PFSK-1 (cell line): ENCODE measurements around the gene DGCR2.

Experiments used
- FOXP2 ChIP-seq: optimal IDR thresholded peaks from 2 replicates; pipeline ENCODE3; 2011; ENCODE audit warnings: borderline replicate concordance, control low read depth, inconsistent platforms; ENCODE audit not compliant: insufficient read depth; ENCODE audit errors: extremely low read length, extremely low read depth
- POLR2AphosphoS5 ChIP-seq: IDR thresholded peaks from 2 replicates; pipeline ENCODE4 v1.6.1; 2012; ENCODE audit warnings: low read depth, mild to moderate bottlenecking, control low read depth, low read length, moderate library complexity
- SIN3A ChIP-seq: IDR thresholded peaks from 2 replicates; pipeline ENCODE4 v1.6.1; 2012; ENCODE audit warnings: mild to moderate bottlenecking, low read length, moderate library complexity, borderline replicate concordance; ENCODE audit not compliant: insufficient read depth
- TAF1 ChIP-seq: IDR thresholded peaks from 2 replicates; pipeline ENCODE4 v1.6.1; 2012; ENCODE audit warnings: low read length, control low read depth, borderline replicate concordance; ENCODE audit not compliant: insufficient read depth
- TF ChIP-seq, protein P1 (sequence below), 2 experiments: IDR thresholded peaks; 2 replicates each; pipeline versions ENCODE4 v1.6.1 to v1.8.0; 2011 to 2012; ENCODE audit warnings: low read depth in 2 of 2, low read length in 2 of 2, control low read depth in 1 of 2, inconsistent platforms in 1 of 2, mild to moderate bottlenecking in 1 of 2, moderate library complexity in 1 of 2; ENCODE audit not compliant: insufficient read depth in 1 of 2

The DGCR2 gene

DNA sequence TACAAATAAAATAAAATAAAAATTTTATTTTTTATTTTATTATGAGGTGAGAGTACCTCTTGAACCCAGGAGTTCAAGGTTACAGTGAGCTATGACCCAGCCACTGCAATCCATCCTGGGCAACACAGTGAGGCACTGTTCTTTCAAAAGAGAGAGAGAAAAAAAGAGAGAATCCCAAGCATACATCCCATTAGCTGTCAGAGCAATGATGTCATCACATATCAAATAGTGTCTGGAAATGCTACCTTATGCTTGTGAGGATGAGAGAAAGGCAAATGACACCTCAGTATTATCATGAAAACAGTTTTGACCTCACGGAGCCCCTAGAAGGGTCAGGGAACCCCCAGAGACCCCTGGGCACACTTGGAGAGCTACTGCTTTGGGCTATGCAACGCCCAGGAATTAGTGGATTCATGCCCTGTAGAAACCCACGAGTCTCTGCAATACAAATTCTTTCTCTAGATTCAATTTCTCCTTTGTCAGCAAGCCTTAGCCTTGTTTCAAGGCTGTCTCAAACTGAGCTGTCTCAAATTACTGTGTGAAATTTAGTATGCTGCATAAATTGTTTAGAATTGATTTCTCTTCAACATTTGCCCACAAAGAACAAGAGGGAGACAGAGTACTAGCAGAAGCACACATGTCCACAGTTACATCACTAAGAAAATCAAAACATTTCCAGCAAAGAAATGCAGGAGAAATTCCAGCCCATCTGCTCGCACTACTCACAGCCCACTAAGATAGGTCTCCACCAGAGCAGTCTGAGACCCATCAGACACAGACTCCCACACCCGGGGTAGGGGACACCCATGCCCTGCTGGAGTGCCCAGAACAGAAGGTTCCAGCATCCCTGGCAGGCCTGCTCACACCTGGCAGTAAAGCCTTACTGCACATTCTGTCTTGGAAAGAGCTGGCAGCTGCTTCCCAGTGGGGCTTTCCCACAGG is 18.1 kb downstream of the DGCR2 start:
- no peak for TF ChIP-seq TAF1
- TF ChIP-seq, protein P1, sequence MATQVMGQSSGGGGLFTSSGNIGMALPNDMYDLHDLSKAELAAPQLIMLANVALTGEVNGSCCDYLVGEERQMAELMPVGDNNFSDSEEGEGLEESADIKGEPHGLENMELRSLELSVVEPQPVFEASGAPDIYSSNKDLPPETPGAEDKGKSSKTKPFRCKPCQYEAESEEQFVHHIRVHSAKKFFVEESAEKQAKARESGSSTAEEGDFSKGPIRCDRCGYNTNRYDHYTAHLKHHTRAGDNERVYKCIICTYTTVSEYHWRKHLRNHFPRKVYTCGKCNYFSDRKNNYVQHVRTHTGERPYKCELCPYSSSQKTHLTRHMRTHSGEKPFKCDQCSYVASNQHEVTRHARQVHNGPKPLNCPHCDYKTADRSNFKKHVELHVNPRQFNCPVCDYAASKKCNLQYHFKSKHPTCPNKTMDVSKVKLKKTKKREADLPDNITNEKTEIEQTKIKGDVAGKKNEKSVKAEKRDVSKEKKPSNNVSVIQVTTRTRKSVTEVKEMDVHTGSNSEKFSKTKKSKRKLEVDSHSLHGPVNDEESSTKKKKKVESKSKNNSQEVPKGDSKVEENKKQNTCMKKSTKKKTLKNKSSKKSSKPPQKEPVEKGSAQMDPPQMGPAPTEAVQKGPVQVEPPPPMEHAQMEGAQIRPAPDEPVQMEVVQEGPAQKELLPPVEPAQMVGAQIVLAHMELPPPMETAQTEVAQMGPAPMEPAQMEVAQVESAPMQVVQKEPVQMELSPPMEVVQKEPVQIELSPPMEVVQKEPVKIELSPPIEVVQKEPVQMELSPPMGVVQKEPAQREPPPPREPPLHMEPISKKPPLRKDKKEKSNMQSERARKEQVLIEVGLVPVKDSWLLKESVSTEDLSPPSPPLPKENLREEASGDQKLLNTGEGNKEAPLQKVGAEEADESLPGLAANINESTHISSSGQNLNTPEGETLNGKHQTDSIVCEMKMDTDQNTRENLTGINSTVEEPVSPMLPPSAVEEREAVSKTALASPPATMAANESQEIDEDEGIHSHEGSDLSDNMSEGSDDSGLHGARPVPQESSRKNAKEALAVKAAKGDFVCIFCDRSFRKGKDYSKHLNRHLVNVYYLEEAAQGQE (IDR thresholded peaks at IDR 0.05; ENCODE audit: insufficient read depth in 1 of 2, low read depth in 2 of 2, low read length in 2 of 2) = no peak
- TF ChIP-seq SIN3A = no peak
- no peak for TF ChIP-seq FOXP2
- TF ChIP-seq POLR2AphosphoS5 = no peak

DNA sequence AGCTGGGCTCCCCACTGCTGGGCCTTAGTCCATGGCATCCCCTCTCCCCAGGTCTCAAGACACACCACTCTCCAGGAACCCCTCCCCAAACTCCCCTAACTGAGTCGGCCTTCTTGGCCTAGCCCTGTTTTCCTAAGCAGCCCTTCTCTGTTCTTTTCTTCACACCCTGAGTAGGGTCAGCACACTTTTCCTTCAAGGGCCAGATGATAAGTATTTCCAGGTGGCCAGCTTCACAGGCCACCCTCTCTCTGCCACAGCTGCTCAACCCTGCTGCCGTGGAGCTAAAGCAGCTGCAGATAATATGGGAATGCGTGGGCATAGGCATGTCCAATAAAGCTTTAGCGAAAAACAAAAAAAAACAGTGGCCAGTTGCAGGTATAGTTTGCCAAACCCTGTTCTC is 24.1 kb downstream of the DGCR2 start:
- TF ChIP-seq SIN3A = no peak
- TF ChIP-seq FOXP2 = no peak
- no peak for TF ChIP-seq POLR2AphosphoS5
- TF ChIP-seq, protein P1 (IDR thresholded peaks at IDR 0.05; ENCODE audit: insufficient read depth in 1 of 2, low read depth in 2 of 2, low read length in 2 of 2) = no peak
- no peak for TF ChIP-seq TAF1

DNA sequence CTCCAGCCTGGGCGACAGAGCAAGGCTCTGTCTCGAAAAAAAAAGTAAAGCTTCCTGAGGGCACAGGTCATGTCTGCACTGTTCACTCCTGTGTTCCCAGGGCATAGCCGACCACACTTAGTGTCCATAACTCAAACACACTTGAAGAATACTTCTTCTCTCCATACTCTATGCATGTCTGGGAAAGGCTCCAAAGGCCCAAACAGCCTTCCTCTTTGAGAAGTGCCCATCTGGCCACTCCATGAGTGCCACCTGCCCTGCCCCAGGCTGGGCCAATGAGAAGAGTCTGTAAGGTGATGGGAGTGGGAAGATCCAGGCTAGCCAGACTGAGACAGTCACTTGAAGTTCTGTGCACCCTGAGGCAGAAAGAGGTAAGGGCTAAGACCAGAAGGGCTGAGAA is 24.7 kb downstream of the DGCR2 start:
- TF ChIP-seq SIN3A (no peak), FOXP2 (no peak), TAF1 (no peak), POLR2AphosphoS5 (no peak)
- TF ChIP-seq, protein P1 (IDR thresholded peaks at IDR 0.05; ENCODE audit: insufficient read depth in 1 of 2, low read depth in 2 of 2, low read length in 2 of 2) = no peak

DNA sequence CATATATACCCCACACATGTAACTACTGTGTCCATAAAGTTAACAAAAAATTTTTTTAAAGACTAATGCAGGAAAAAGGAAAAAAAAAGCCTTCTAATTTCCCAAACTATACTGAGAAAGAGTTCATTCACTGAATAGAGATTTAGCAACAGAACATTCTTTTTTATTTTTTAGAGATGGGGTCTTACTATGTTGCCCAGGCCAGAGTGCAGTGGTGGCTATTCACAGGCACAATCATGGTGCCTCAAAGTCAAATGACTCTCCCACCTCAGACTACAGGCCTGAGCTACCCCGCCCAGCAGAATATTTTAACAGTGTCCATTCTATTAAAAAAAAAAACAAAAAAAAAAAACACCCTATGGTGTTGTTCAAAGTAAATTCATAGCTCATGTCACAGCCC is 25.7 kb downstream of the DGCR2 start:
- TF ChIP-seq, protein P1 (IDR thresholded peaks at IDR 0.05; ENCODE audit: insufficient read depth in 1 of 2, low read depth in 2 of 2, low read length in 2 of 2) = no peak
- TF ChIP-seq SIN3A = no peak
- TF ChIP-seq TAF1 = no peak
- no peak for TF ChIP-seq POLR2AphosphoS5
- no peak for TF ChIP-seq FOXP2
